DND-41 (cell line): ENCODE results near the gene MKLN1.

Experiments
- ATAC-seq: fragments of 200-7000 bp; cut with Tn5 transposase; 3 replicates; pipeline ENCODE4 v1.9.1; 2021; ENCODE audit warnings: low read depth; ENCODE audit not compliant: insufficient read depth
- DNase-seq: peaks from one replicate; pipeline ENCODE4 v3.0.0-alpha.2; 2020
- H2AFZ ChIP-seq: 2 replicates; pipeline ENCODE4 v1.6.0; 2012; ENCODE audit warnings: low read depth, low read length
- H3K27ac ChIP-seq: 2 replicates; pipeline ENCODE4 v1.5.1; 2012; ENCODE audit warnings: low read length, inconsistent platforms
- H3K27me3 ChIP-seq: fragments of 200-600 bp; sonication (generic); 2 replicates; pipeline ENCODE4 v1.6.0; 2012; ENCODE audit warnings: low read length, mild to moderate bottlenecking, inconsistent platforms; ENCODE audit not compliant: insufficient read depth, poor library complexity
- H3K36me3 ChIP-seq: 2 replicates; pipeline ENCODE4 v1.5.1; 2012; ENCODE audit warnings: low read length, inconsistent platforms; ENCODE audit not compliant: insufficient read depth
- H3K4me1 ChIP-seq: 2 replicates; pipeline ENCODE4 v1.5.1; 2012; ENCODE audit warnings: mild to moderate bottlenecking, low read length; ENCODE audit not compliant: insufficient read depth
- H3K4me2 ChIP-seq: 2 replicates; pipeline ENCODE4 v1.6.0; 2012; ENCODE audit warnings: mild to moderate bottlenecking, moderate library complexity, low read length, inconsistent platforms; ENCODE audit not compliant: insufficient read depth
- H3K4me3 ChIP-seq, 2 experiments: fragments of 200-600 bp in 1 of 2; shearing (Covaris generic) in 1 of 2; 2 replicates each; pipeline ENCODE4 v1.5.1; 2012 to 2016; ENCODE audit warnings: inconsistent platforms in 2 of 2, low read length in 2 of 2, mild to moderate bottlenecking in 2 of 2, low read depth in 1 of 2, moderate library complexity in 1 of 2
- H3K79me2 ChIP-seq: 2 replicates; pipeline ENCODE4 v1.6.0; 2012; ENCODE audit warnings: low read length, inconsistent platforms; ENCODE audit not compliant: insufficient read depth
- H3K9ac ChIP-seq: 2 replicates; pipeline ENCODE4 v1.6.0; 2012; ENCODE audit warnings: low read depth, mild to moderate bottlenecking, inconsistent platforms, low read length, moderate library complexity
- H3K9me3 ChIP-seq: 2 replicates; pipeline ENCODE4 v1.5.1; 2012; ENCODE audit warnings: low read length, moderate library complexity, mild to moderate bottlenecking, inconsistent platforms; ENCODE audit not compliant: insufficient read depth, severe bottlenecking
- H4K20me1 ChIP-seq: 2 replicates; pipeline ENCODE4 v1.6.0; 2012; ENCODE audit warnings: low read length; ENCODE audit not compliant: insufficient read depth
- EZH2 ChIP-seq: IDR thresholded peaks from 3 replicates; pipeline ENCODE4 v1.6.1; 2012; ENCODE audit warnings: borderline replicate concordance, low read depth, mild to moderate bottlenecking, moderate library complexity, low read length, inconsistent platforms; ENCODE audit not compliant: severe bottlenecking
- TF ChIP-seq, protein P1 (sequence below): IDR thresholded peaks from 2 replicates; pipeline ENCODE4 v1.5.1; 2012; ENCODE audit warnings: borderline replicate concordance, low read length, moderate library complexity, mild to moderate bottlenecking; ENCODE audit not compliant: poor library complexity, severe bottlenecking; ENCODE audit errors: extremely low read depth

The MKLN1 gene

DNA sequence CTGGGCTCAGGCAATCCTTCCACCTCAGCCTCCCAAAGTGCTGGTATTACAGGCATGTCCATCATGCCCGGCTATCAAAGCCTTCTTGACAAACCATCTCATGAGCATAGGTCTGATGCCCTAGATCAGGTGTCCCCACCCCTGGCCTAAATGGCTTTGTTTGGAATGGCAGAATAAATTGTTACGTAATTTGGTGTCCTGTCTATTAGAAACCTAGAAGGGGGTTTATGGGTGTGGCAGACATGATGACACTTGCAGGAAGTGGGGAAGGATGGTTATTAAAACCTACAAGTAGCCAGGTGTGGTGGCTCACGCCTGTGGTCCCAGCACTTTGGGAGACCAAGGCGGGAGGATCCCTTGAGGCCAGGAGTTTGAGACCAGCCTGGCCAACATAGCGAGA, 38.6 kb upstream of the MKLN1 start:
- ATAC-seq (no peak), DNase-seq (no peak)
- Histone ChIP-seq H2AFZ (no peak overlapping the region), H3K79me2 (no peaks in the 10 kb centered on the region), H3K4me1 (no peaks in the 10 kb centered on the region), H3K4me3 (no peak overlapping the region), H4K20me1 (no peaks in the 10 kb centered on the region), H3K9ac (no peak overlapping the region), H3K27ac (no peak overlapping the region), H3K4me2 (no peak overlapping the region), H3K36me3 (no peaks in the 10 kb centered on the region), H3K9me3 (peaks cover 2% of the 10 kb centered on the region), H3K27me3 (no peaks in the 10 kb centered on the region)
- TF ChIP-seq, protein P1, sequence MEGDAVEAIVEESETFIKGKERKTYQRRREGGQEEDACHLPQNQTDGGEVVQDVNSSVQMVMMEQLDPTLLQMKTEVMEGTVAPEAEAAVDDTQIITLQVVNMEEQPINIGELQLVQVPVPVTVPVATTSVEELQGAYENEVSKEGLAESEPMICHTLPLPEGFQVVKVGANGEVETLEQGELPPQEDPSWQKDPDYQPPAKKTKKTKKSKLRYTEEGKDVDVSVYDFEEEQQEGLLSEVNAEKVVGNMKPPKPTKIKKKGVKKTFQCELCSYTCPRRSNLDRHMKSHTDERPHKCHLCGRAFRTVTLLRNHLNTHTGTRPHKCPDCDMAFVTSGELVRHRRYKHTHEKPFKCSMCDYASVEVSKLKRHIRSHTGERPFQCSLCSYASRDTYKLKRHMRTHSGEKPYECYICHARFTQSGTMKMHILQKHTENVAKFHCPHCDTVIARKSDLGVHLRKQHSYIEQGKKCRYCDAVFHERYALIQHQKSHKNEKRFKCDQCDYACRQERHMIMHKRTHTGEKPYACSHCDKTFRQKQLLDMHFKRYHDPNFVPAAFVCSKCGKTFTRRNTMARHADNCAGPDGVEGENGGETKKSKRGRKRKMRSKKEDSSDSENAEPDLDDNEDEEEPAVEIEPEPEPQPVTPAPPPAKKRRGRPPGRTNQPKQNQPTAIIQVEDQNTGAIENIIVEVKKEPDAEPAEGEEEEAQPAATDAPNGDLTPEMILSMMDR, result no peak
- TF ChIP-seq EZH2, result no peak

DNA sequence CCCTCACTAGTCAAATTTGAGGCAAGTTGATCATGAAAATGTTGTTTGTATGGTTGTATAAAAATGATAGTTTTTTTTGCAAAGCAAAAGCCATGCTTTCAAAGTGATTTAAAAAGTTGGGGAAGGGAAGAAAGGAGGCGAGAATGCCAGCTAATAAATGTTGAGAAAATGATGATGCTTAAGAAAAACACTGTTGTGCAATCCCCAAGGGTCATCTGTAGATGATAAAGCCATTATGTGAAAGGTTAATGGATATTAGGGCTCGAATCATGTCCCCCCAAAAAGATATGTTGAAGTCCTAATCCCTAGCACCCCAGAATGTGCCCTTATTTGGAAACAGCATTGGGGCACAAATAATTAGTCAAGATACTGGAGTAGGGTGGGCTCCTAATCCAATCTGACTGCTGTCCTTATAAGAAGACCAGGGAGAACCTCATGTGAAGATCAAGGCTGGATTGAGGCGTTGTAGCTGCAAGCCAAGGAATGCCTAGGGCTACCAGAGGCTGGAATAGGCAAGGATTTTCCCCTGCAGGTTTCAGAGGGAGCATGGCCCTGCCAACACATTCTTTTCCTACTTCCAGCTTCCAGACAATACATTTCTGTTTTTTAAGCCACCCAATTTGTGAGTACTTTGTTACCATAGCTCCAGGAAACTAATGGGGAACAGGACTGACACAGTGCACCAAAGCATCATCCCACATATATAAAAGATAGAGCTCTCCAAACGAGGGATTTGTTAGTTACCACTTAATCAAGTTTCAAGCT, 35.4 kb upstream of the MKLN1 start:
- Histone ChIP-seq H3K27ac (no peak overlapping the region), H4K20me1 (no peaks in the 10 kb centered on the region)
- ATAC-seq, result no peak

DNA sequence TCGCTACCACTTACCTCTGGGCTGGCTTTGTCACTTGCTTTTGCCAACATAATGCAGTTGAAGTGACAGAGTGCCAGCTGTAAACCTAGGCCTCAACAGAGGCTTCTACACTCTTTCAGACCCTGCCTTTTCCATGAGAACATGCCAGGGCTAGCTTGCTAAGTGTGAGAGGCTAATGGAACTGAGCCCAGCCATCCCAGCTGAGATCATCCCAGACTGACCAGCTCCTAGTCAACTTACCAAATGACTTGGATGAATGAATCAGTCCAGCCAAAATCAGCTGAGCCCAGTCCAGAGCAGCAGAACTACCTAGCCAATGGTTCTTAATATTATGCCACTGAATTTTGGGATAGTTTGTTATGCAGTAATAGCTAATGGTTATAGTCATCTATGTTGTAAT, 34.7 kb upstream of the MKLN1 start:
- Histone ChIP-seq H3K4me3 (no peak overlapping the region), H3K27ac (no peak overlapping the region), H3K36me3 (no peaks in the 10 kb centered on the region), H2AFZ (no peak overlapping the region), H3K79me2 (no peaks in the 10 kb centered on the region), H3K27me3 (no peaks in the 10 kb centered on the region), H3K4me2 (no peak overlapping the region), H3K9ac (no peak overlapping the region), H3K9me3 (peaks cover 2% of the 10 kb centered on the region), H4K20me1 (no peaks in the 10 kb centered on the region), H3K4me1 (no peaks in the 10 kb centered on the region)
- no peak for DNase-seq
- TF ChIP-seq EZH2, result no peak
- TF ChIP-seq, protein P1, result no peak
- no peak for ATAC-seq

More for the DNA sequence above, 35.4 kb upstream of the MKLN1 start:
- no peaks in the 10 kb centered on the region for H3K4me1 ChIP-seq
- no peak for TF ChIP-seq EZH2
- TF ChIP-seq, protein P1, result no peak
- no peak for DNase-seq
- no peak overlapping the region for H3K4me3 ChIP-seq
- no peaks in the 10 kb centered on the region for H3K27me3 ChIP-seq
- H3K9ac ChIP-seq, result no peak overlapping the region
- H3K79me2 ChIP-seq, result no peaks in the 10 kb centered on the region
- H3K9me3 ChIP-seq, result peaks cover 2% of the 10 kb centered on the region
- H3K36me3 ChIP-seq, result no peaks in the 10 kb centered on the region
- H3K4me2 ChIP-seq, result no peak overlapping the region
- H2AFZ ChIP-seq, result no peak overlapping the region
